HG03196 (cell line): ENCODE results near the gene NDUFS7.

Experiments
- ATAC-seq: cut with Tn5 transposase; IDR thresholded peaks from one replicate; pipeline ENCODE4 v1.9.1; 2021; ENCODE audit not compliant: unreplicated experiment

Gene NDUFS7

GRCh38 chr19:1384478-1385110, 887 bp downstream of the NDUFS7 start:
- ATAC-seq = no peak

- ATAC-seq = no peak
These were observed 2.1 kb downstream of the NDUFS7 start for GRCh38 chr19:1385816-1386215.

- no peak for ATAC-seq
These were observed 3.4 kb downstream of the NDUFS7 start for GRCh38 chr19:1386945-1387683.

- ATAC-seq = no peak
These were observed 4.3 kb downstream of the NDUFS7 start for GRCh38 chr19:1387684-1388636.

GRCh38 chr19:1388637-1389026, 4.9 kb downstream of the NDUFS7 start:
- no peak for ATAC-seq

- ATAC-seq = no peak
These were observed 5.6 kb downstream of the NDUFS7 start for GRCh38 chr19:1389033-1389940.

GRCh38 chr19:1390890-1391423, 7.2 kb downstream of the NDUFS7 start:
- no peak for ATAC-seq

- no peak for ATAC-seq
These were observed 8.7 kb downstream of the NDUFS7 start for GRCh38 chr19:1392407-1392806.

- ATAC-seq = no peak
These were observed 9.3 kb downstream of the NDUFS7 start for GRCh38 chr19:1392939-1393530.

- ATAC-seq = no peak
These were observed 10.1 kb downstream of the NDUFS7 start for GRCh38 chr19:1393841-1394240.

- no peak for ATAC-seq
These were observed 10.8 kb downstream of the NDUFS7 start for GRCh38 chr19:1394252-1395193.

GRCh38 chr19:1395194-1396018, 11.7 kb downstream of the NDUFS7 start:
- no peak for ATAC-seq

GRCh38 chr19:1396019-1396767, 12.5 kb downstream of the NDUFS7 start:
- no peak for ATAC-seq

- ATAC-seq = no peak
These were observed 13.3 kb downstream of the NDUFS7 start for GRCh38 chr19:1396768-1397679.

GRCh38 chr19:1397838-1398237, 14.1 kb downstream of the NDUFS7 start:
- ATAC-seq = no peak

- ATAC-seq = no peak
These were observed 15.4 kb downstream of the NDUFS7 start for GRCh38 chr19:1399079-1399478.
